ENCODE results near the gene PHRF1.

PHRF1 gene

DNA sequence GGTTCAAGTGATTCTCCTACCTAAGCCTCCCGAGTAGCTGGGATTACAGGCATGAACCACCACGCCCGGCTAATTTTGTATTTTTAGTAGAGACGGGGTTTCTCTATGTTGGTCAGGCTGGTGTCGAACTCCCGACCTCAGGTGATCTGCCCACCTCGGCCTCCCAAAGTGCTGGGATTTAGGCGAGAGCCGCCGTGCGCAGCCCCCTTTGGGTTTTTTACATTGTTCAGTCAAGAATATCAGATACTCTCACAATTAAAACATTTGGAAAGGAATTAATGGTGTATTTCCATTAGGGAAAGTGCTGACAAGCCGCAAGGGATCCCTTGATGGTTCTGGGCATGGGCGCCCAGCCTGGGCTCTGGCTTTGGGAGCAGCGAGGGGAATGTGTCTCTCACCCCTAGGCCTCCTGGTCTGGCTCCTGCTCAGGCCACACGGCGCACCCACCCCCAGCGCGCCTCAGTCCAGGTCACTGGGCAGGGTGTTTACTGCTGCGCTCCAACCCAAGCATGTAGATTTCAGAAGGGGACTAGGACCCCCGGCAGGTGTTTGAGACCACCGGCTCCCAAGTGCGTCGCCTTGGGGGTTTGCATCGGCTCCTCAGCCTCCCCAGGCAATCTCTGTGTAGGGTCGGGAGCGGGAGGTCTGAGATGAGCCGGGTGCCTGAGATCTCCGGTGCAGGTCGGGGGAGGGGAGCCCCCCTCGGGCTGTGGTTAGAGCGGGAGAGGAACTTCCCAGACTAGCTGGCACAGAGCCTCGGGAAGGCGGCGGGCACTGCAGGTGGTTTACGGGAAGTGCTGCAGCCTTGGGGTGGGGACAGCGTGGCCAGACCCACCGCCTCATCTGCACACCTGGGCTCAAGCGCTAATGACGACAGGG lies 40.3 kb downstream of the PHRF1 start:
- no peak for DNase-seq

DNA sequence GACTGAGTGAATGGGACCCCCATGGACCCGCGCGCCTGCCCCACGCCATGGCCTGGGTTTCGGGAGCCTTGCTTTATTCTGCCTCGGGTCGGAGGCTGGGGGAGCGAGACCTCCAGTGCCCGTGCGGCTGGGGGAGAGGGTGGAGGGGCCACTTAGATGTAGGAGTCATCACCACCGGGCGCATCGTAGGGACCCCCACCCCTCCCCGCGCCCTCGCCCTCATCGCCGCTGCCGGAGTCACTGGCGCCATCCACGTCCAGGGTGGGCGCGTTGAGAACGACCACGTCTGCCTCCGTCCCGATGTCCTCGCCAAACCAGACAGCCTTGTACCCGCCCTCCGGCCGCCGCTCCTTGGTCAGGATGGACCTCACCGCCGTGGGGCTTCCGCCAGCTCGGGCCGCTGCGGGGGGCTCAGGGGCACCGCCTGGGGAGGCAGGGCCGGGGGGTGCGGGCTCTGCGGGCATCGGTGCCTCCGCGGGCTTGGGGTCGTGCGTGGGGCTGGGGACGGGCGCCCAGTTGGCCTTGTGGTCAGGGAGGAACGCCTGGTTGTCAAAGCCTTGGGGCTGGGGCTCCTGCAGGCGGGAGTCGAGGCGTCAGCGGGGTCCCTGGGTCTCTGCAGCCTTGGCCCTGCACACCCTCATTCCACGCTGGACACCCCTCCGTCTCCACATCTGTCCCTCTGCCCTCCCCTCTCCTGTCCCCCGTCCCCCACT lies 41.1 kb downstream of the PHRF1 start:
- no peak for DNase-seq

DNA sequence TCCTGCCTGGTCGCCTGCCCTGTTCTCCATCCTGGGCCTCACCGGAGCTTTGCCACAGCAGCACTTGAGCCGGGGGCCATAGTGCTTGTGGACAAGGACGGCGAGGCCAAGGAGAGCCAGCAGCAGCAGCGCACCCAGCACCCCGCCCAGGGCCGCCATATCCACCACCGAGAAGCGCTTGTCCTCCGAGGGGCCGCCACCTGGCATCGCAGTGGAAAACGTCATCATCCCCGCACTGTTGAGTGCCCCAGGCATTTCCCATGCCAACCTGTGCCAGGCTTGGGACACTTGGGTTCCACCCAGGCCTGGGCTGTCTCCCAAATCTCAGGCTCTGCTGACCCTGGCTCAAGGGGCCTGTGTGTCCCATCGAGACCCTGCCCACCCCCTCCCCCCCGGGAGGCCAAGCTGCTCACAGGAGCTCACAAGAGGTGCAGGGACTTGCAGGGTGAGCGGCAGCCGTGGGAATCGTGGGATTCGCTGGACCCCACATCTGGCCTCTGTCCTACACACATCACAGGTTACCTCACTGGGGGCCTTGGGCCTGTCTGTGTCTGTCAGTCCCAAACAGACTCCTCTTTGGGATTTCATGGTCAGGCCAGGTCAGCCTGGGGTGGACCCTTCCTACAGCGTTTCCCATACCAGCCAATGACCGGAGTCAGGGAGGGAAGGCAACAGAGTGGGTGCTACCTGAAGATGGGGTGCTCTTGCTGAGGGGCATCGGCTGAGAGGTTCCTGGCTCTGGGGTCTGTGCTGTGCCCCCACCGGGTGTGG lies 41.8 kb downstream of the PHRF1 start:
- no peak for DNase-seq

DNA sequence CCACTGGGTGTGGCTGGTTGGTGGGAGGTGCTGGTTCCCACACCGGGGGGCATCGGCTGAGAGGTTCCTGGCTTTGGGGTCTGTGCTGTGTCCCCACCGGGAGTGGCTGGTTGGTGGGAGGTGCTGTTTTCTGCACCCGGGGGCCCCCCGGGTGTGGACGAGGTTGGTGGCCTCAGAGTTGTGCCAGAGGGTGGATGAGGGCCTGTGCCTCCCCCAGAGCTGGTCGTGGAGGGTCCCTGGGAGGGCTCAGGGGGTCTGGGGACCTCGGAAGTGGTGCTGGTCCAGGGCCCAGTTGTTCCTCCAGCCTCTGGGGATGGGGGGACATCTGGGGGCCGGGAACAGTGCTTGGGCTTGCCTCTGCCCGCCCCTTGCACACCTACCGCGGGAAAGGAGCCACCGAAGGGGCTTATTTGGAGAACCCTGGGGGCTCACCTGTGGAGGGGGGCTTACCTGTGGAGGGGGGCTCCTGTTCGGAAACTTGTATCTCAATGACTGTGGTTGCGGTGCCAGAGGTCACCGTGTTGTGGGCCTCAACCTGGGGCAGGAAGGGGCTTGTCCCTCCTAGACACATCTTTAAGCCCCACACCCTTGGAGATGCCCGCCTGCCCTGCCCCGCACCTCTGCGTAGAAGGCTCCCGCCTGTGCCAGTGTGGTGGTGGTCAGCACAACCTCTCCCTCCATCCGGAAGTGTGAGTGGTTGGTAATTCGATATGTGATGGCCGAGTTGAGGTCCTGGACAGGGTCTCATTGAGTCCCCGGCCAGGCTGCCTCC lies 42.8 kb downstream of the PHRF1 start:
- DNase-seq, result no peak

DNA sequence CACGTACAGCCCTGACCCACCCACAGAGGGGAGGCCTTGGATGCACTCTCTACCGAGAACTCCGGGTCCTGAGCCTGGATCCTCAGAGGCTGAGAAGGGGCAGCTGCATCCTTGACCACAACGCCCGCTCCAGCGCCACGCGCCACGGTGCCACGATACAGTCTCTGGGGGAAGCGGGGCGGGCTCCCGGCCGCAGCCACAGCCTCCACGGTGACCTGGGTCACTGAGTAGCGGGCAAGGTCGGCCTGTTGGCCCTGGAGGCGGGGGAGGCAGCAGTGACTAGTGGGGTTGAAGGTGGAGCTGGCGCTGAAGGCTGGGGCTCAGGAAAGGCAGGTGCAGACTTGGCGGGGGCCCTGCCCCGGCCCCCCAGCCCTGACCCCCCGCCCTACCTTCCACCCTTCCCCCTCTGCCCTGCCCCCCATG lies 43.4 kb downstream of the PHRF1 start:
- DNase-seq, result no peak

DNA sequence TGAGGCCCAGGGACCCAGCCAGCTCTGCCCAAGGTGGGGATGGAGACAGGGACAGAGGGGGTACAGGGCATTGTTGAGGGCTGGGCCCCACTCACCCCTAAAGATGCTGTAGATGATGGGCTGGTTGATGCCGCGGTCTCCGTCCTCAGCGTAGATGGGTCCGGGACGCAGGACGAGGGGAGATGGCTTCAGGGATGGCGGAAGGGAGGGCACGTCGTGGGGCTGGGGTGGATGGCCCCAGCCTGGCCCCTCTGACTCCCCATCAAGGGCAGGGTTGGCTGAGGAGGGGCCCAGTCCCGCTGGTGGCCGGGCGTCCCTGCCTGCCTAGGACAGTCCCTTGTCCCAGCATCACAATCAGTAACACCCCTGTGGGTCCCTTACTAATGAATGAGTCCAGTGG lies 43.9 kb downstream of the PHRF1 start:
- no peak for DNase-seq

DNA sequence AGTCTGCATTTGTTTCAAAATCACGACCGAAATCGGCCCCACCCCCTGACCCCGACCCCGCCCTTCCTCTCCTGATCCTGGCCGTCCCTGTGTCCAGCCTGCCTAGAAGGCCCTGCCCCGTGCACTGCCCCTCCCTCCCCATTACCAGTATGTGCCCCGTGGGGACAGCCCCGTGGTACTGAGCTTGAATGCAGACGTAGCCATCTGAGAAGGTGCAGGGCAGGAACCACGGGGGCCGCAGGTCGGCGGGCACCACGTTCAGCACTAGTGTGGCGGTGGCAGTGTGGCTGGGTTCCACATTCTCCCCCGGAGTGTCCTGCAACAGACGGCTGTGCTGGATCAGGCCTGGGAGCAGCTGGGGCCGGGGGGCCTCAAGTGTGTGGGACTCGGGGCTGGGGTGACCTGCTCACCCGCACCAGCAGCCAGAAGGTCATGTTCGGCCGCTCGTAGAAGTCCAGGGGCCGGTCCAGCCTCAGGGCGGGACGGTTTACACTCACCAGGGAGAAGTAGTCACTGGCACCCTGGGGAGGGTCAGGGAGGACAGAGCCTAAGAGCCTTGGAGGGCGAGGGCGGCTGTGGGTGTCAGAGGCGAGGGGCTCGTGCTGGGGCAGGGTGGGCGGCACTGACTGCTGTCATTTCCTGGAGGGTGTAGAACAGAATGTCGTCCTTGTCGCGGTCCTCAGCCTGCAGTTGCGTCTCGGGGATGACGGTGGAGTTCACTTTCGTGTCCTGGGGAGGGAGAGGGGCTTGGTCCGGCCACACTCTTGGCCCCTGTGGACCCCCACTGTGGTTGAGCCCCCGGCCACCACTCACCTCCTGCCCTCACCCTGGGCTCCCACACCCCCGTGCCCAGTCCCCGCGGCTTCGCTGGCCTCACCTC lies 44.9 kb downstream of the PHRF1 start:
- DNase-seq, result no peak

DNA sequence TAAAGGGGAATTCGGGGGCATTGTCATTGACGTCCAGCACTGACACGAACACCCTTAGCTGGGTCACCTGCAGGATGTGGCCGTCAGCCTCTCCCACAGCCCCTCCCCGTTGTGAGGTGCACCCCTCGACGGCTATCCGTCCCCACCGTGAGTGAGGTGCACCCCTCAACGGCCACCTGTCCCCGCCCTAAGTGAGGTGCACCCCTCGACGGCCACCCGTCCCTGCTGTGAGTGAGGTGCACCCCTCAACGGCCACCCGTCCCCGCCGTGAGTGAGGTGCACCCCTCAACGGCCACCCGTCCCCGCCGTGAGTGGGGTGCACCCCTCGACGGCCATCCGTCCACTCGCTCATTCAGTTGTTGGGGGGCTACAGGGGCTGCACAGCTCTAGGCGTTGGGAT lies 45.6 kb downstream of the PHRF1 start:
- DNase-seq, result no peak

DNA sequence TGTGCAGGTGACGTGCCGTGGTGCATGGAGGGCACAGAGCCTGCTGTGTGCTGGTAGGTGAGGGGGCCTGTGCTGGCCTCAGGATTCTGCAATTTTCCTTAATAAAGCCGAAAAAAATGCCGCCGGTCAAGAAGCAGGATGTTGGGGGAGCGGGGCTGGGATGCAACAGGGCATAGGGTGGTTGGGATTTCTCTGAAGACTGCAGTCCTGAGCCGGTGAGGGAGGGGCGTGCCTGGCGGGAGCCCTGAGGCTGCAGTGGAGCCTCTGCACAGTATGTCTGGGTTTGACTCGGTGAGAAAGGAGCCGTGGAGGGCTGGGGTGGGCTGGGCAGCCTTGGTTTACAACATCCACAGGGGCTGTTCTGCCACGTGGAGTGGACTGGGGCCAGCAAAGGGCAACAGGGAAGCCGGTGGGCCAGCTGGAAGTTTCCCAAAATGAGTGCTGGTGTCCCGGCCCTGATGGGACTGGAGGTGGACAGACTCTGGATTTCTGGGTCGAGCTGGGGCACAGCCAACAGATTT lies 47.1 kb downstream of the PHRF1 start:
- no peak for DNase-seq

DNA sequence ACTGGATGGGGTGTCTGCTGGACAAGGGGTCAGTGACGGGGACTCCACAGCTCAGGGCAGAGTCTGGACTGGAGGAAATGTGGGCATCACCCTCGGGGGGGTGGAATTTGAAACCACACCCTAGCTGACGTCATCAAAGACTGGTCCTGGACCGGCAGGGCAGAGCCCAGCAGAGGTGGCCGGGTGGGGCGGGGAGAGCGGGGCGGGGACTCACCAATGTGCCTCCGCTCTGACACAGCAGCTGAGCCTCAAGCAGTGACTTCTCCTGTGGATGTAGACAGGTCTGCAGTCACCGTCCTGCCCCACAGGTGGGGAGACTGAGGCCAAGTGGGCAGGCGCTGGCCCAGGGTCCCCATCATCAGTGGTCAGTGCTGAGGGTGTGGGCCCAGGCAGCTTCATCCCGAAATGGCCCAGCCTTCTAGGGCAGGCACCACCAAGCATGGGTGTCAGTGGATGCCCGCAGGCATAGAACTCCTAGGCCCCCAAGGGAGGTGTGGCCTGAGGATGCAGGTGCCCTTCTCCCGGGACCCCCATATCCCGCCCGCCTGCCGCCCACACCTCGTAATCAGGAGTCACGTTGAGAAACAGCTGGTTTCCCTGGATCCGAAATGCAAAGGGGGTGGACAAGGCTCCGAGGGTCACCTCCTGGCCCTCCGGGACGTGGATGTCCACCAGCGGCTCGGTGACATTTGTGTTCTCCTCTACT lies 47.9 kb downstream of the PHRF1 start:
- DNase-seq, result no peak

DNA sequence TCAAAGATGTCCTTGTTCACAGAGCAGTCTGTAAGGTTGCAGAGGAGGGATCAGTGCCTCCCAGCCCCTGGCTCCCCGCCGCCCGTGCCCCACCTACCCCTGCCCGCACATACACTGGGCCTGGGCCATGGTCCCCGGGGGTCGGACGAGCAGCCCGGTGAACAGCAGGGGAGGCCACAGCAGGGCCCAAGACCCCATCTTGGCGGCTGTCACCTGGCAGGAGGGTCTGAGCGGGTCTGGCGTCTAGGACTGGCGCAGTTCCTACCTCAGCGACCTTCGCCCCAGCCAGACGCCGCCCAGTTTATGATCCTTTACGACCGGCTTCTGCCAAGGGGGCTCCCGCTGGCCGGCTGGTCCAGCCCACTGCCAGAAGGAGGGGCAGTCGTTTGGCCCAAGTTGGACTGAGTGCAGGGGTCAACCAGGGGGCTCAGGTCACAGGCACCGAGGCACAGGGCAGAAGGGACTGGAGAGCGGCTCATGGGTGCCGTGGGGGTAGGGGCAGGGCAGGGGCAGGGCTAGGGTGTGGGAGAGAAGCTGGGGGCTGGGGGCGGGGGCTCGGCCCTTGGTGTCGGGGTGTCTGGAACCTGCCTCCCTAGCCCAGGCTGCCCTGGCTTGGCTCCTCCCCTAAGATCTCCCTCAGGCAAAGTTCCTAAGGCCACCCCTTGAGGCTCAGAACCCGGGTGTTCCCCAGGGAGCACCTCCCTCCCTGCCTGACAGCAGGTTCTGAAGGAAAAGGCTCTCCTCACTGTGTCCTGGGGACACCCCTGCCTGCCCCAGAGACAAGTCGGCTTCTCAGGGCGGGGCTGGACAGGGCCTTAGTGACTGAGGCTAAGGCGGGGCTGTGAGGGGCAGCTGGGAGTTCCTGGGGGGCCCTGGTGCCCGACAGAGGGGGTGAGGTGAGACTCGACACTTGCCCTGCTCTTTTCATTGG lies 48.7 kb downstream of the PHRF1 start, which contains the start of gene CDHR5:
TSS of gene CDHR5 (minus strand) at position 251 of the 931 bp plus-strand sequence. CDS start at position 198, 53 bp downstream.
- no peak for DNase-seq

DNA sequence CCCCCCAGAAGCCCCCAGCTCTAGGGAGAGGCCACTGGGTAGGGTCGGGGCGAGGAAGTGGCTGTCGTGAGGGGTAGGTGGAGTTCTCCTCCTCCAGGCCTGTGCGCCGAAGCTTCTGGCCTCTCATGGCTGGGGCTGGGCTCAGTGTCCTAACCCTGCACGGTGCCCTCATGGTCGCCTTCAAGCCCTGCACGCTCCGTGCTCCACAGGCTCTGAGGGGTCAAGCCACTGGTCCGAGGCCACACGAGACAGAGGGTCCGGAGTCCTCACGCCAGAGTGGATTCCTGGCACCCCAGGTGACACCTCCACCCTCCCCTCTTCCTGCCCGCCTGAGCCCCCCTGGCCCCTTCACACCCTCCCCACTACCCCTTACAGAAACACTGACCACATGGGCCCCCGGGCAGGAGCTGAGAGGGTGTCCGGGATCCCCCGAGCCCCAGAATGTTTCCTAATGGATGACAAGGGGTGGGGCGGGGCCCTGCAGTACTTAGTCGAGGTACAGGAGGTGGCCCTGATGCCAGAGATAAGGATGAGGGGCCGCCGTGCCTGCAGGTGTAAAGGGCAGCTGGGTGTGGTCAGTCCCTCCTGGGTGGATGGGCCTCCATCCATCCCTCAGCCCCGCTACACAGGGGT lies 49.5 kb downstream of the PHRF1 start:
- no peak for DNase-seq

DNA sequence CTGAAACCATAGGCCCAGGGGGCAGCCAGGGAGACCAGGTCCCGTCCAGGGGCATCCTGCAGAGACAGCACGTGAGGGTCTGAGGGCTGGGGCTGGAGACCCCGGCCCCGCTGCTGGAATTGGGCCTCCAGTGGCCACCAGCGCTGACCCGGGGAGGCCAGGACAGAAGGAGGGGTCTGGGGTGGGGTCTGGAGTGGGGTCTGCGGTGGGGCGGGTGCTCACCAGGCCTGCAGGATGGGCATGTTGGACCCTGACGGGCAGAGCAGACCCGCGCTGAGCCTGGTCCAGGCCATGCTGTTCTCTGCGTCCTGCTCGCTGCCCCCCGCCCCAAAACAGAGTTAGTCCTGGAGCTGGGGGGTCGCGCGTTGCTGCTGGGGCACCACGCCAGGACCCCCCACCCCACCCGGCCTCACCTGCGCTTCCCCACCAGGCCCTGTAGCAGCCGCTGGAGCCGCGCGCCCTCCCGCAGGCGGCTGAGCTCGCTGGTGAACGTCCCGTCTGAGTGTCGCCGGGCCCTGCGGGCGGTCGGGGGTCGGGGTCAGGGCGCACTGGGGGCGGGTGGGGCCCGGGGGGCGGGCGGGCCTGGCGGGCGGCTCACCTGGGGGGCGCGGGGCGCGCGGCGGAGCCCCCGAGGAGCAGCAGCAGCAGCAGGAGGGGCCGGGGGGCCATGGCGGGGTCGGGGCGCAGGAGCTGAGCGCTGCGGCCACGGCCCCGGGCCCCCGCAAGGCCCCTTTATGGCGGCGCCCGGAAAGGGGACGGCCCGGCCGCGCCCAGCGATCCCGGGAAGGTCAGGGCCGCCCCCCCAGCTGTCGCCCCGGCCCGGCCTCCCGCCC lies 50.4 kb downstream of the PHRF1 start, which contains the start of gene SCT:
TSS of gene SCT (minus strand) at position 707 of the 833 bp plus-strand sequence. CDS start at position 669, 38 bp downstream.
- no peak for DNase-seq

DNA sequence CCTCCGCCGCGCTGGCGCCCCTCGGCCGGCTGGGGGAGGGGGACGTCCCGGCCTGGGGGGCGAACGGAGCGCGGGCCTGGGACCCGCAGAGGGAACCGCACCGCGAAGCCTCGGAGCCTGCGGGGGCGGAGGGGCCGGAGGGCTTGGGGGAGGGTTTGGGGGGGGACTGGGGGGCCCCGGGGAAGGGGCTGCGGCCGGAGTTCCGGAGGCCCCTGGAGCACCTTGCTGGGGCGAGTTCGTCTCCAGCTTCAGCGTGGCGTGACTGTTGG lies 51.0 kb downstream of the PHRF1 start:
- DNase-seq, result no peak

DNA sequence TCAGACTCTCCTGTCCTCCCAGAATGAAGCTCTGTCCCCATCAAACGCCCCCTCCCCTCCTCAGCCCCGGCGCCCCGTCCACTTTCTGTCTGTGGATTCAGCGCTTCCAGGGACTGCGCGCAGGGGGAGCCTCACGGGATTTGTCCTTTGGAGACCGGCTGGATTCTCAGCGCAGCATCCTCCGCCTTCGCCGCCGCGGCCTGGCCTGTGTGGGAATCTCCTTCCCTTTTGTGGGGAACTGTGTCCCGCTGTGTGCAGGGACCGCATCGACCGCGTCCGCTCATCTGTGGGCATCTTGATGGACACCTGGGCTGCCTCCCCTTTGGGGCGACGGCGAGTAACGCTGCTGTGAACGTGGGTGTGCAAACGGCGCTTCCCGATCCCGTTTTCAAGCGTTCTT lies 51.8 kb downstream of the PHRF1 start:
- no peak for DNase-seq

DNA sequence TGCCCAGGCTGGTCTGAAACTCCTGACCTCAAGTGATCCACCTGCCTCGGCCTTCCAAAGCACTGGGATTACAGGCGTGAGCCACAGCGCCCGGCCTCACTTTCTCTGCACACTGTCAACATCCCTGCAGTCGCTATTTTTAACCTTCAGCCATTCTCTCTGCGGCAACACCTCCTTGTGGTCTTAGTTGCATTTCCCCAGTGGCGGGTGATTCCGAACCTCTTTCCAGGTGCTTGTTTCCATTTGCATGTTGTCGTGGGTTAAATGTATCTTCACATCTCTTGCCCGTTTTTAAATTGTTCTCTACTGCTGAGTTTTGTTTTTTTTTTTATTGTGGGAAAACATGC lies 52.9 kb downstream of the PHRF1 start:
- no peak for DNase-seq

DNA sequence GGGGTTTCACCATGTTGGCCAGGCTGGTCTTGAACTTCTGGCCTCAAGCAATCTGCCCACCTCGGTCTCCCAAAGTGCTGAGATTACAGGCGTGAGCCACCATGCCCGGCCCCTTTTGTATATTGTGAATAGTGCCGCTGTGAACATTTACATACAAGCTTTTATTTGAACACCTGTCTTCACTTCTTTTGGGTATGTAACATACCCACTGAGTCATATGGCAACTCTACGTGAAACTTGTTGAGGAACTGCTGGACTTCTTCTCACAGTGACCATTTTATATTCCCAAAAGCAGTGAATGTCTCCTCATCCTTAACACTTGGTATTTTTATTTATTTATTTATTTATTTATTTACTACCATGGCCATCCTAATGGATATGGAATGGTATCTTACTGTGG lies 54.6 kb downstream of the PHRF1 start:
- no peak for DNase-seq

DNA sequence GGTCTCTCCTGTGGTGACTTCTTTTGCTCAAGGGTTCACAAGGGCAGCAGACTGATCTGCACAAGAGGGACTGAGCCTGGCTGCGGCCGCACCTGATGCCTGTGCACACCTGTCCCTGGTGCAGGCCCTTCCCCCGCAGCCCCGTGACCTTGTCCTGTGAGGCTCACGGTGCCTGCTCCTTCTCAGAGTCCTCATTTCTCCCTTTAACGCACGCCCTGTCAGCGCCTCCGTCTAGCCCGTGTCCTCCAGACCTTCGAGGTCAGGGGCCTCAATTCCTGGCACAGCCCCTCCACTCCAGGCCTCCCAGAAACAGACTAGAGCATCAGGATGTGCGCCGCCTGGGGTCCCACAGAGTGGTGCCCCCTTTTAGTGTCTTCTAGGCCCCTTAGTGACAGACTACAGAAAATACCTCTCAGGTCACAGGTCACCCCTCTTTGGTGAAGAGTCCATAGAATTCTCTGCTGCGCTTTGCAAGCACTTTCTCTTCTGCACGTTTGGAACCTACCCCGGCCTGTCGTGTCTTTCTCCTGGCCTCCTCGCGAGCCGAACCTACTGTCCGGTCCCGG lies 59.8 kb downstream of the PHRF1 start:
- DNase-seq, result no peak
